HEK293 (cell line): ENCODE results near the gene TLE4.
A peak's percentile ranks its signal among the peaks of the same experiment; 100 is the strongest.

Experiments used
- CTCF ChIA-PET: fragments of 350-600 bp; formaldehyde crosslinking; extraction: SDS; loops from one replicate; lab custom pipeline; 2021; ENCODE audit warnings: antibody characterized with exemption; lab: Yijun Ruan, JAX
- POLR2A ChIA-PET: fragments of 300-600 bp; formaldehyde crosslinking; extraction: SDS; loops from one replicate; lab custom pipeline; 2020; ENCODE audit warnings: antibody characterized with exemption, inconsistent platforms; lab: Yijun Ruan, JAX
- H3K27ac ChIP-seq: fragments of 200-500 bp; sonication (Bioruptor generic); 2 replicates; pipeline ENCODE4 v1.5.1; 2014; ENCODE audit warnings: low read depth, low read length, control low read depth, inconsistent platforms; ENCODE audit errors: extremely low read depth
- H3K36me3 ChIP-seq, 2 experiments: fragments of 200-500 bp in 1 of 2; sonication (Bioruptor generic) in 1 of 2; 1 replicate in 1 of 2; 2 replicates in 1 of 2; pipeline ENCODE4 v1.5.1; 2014 to 2017; ENCODE audit warnings: inconsistent platforms in 2 of 2, low read length in 2 of 2; ENCODE audit not compliant: control insufficient read depth in 2 of 2, insufficient read depth in 1 of 2
- H3K4me1 ChIP-seq: fragments of 200-500 bp; sonication (Bioruptor generic); 2 replicates; pipeline ENCODE4 v1.5.1; 2014; ENCODE audit warnings: mild to moderate bottlenecking, low read length, inconsistent platforms; ENCODE audit not compliant: control insufficient read depth, insufficient read depth
- H3K4me3 ChIP-seq: 2 replicates; pipeline ENCODE4 v1.5.1; 2011; ENCODE audit warnings: low read depth, mild to moderate bottlenecking, control low read depth, low read length, moderate library complexity
- H3K9me3 ChIP-seq: fragments of 200-500 bp; sonication (Bioruptor generic); 2 replicates; pipeline ENCODE4 v1.5.1; 2014; ENCODE audit warnings: low read depth, low read length, inconsistent platforms; ENCODE audit not compliant: control insufficient read depth, insufficient read depth
- HIC1 ChIP-seq: fragments of 450-650 bp; formaldehyde crosslinking; IDR thresholded peaks from 2 replicates; pipeline ENCODE4 v1.5.1; 2016; ENCODE audit warnings: missing biosample characterization, missing genetic modification characterization
- KLF16 ChIP-seq: fragments of 450-650 bp; formaldehyde crosslinking; IDR thresholded peaks from 2 replicates; pipeline ENCODE4 v1.5.1; 2017; ENCODE audit warnings: missing biosample characterization, missing genetic modification characterization
- MYNN ChIP-seq: fragments of 450-650 bp; formaldehyde crosslinking; IDR thresholded peaks from 2 replicates; pipeline ENCODE4 v1.5.1; 2016; ENCODE audit warnings: missing biosample characterization, missing genetic modification characterization, borderline replicate concordance
- PRDM6 ChIP-seq: fragments of 450-650 bp; formaldehyde crosslinking; IDR thresholded peaks from 2 replicates; pipeline ENCODE4 v1.5.1; 2017; ENCODE audit warnings: missing biosample characterization, missing genetic modification characterization
- SCRT2 ChIP-seq: fragments of 450-650 bp; formaldehyde crosslinking; IDR thresholded peaks from 2 replicates; pipeline ENCODE4 v1.5.1; 2016; ENCODE audit warnings: missing biosample characterization, missing genetic modification characterization
- TRIM28 ChIP-seq: IDR thresholded peaks from 2 replicates; pipeline ENCODE4 v1.6.1; 2011; ENCODE audit warnings: low read length, control low read depth, borderline replicate concordance
- ZBTB17 ChIP-seq: fragments of 450-650 bp; formaldehyde crosslinking; IDR thresholded peaks from 2 replicates; pipeline ENCODE4 v1.5.1; 2016; ENCODE audit warnings: missing biosample characterization, missing genetic modification characterization
- ZBTB48 ChIP-seq: fragments of 450-650 bp; formaldehyde crosslinking; IDR thresholded peaks from 2 replicates; pipeline ENCODE4 v1.5.1; 2016; ENCODE audit warnings: missing biosample characterization, missing genetic modification characterization
- ZFP37 ChIP-seq: fragments of 450-650 bp; formaldehyde crosslinking; IDR thresholded peaks from 2 replicates; pipeline ENCODE4 v1.5.1; 2016; ENCODE audit warnings: missing biosample characterization, missing genetic modification characterization
- ZNF155 ChIP-seq: fragments of 450-650 bp; formaldehyde crosslinking; IDR thresholded peaks from 2 replicates; pipeline ENCODE4 v1.5.1; 2016; ENCODE audit warnings: missing biosample characterization, missing genetic modification characterization
- ZNF184 ChIP-seq: fragments of 450-650 bp; IDR thresholded peaks from 2 replicates; pipeline ENCODE4 v1.5.1; 2018; ENCODE audit warnings: missing biosample characterization, mild to moderate bottlenecking, missing genetic modification characterization
- ZNF350 ChIP-seq: fragments of 450-650 bp; formaldehyde crosslinking; IDR thresholded peaks from 2 replicates; pipeline ENCODE4 v1.5.0; 2017; ENCODE audit warnings: missing biosample characterization, mild to moderate bottlenecking, missing genetic modification characterization
- ZNF391 ChIP-seq: fragments of 450-650 bp; formaldehyde crosslinking; IDR thresholded peaks from 2 replicates; pipeline ENCODE4 v1.5.1; 2016; ENCODE audit warnings: low read depth, missing biosample characterization, missing genetic modification characterization, borderline replicate concordance
- ZNF433 ChIP-seq: fragments of 450-650 bp; formaldehyde crosslinking; IDR thresholded peaks from 2 replicates; pipeline ENCODE4 v1.5.1; 2016; ENCODE audit warnings: missing biosample characterization, missing genetic modification characterization, low read depth
- ZNF48 ChIP-seq: fragments of 450-650 bp; formaldehyde crosslinking; IDR thresholded peaks from 2 replicates; pipeline ENCODE4 v1.5.1; 2016; ENCODE audit warnings: missing biosample characterization, missing genetic modification characterization
- ZNF529 ChIP-seq: fragments of 450-650 bp; formaldehyde crosslinking; IDR thresholded peaks from 2 replicates; pipeline ENCODE4 v1.5.1; 2017; ENCODE audit warnings: missing genetic modification characterization, missing biosample characterization; ENCODE audit not compliant: insufficient replicate concordance
- ZNF544 ChIP-seq: fragments of 450-650 bp; formaldehyde crosslinking; IDR thresholded peaks from 2 replicates; pipeline ENCODE4 v1.5.0; 2017; ENCODE audit warnings: missing biosample characterization, missing genetic modification characterization
- ZNF624 ChIP-seq: fragments of 450-650 bp; formaldehyde crosslinking; IDR thresholded peaks from 2 replicates; pipeline ENCODE4 v1.5.1; 2017; ENCODE audit warnings: missing biosample characterization, missing genetic modification characterization
- ZNF843 ChIP-seq: fragments of 450-650 bp; formaldehyde crosslinking; IDR thresholded peaks from 2 replicates; pipeline ENCODE4 v1.5.1; 2016; ENCODE audit warnings: missing biosample characterization, missing genetic modification characterization
- ZSCAN16 ChIP-seq: fragments of 450-650 bp; formaldehyde crosslinking; IDR thresholded peaks from 2 replicates; pipeline ENCODE4 v1.5.1; 2016; ENCODE audit warnings: missing biosample characterization, missing genetic modification characterization
- TF ChIP-seq, protein P1 (sequence below): fragments of 450-650 bp; formaldehyde crosslinking; IDR thresholded peaks from 2 replicates; pipeline ENCODE4 v1.5.1; 2016; ENCODE audit warnings: missing biosample characterization, missing genetic modification characterization
- TF ChIP-seq, protein P2 (sequence below): fragments of 450-650 bp; formaldehyde crosslinking; IDR thresholded peaks from 2 replicates; pipeline ENCODE4 v1.5.1; 2016; ENCODE audit warnings: missing biosample characterization, missing genetic modification characterization, low read depth

TLE4 gene

GRCh38 chr9:79695531-79696175, 123.9 kb downstream of the TLE4 start:
- TF ChIP-seq TRIM28 (peak; percentile 78; the same call in 1 of the 2 replicates), ZNF843 (no peak)
- CTCF ChIA-PET: interaction anchor here (0.6 to 0.7 kb wide), 2 partner anchors 9 to 272 kb away, joined by 3 read pairs; no protein-coding TSS in a partner anchor
- no peaks in the 10 kb centered on the region for H3K9me3 ChIP-seq
- H3K4me1 ChIP-seq: no peaks in the 10 kb centered on the region
- H3K4me3 ChIP-seq: no peak overlapping the region
- no peaks in the 10 kb centered on the region for H3K36me3 ChIP-seq
- POLR2A ChIA-PET: interaction anchor here (2.0 kb wide), 1 partner anchor 124 kb away, joined by 11 read pairs; the partner anchor contains the start of gene TLE4
- no peak overlapping the region for H3K27ac ChIP-seq

DNA sequence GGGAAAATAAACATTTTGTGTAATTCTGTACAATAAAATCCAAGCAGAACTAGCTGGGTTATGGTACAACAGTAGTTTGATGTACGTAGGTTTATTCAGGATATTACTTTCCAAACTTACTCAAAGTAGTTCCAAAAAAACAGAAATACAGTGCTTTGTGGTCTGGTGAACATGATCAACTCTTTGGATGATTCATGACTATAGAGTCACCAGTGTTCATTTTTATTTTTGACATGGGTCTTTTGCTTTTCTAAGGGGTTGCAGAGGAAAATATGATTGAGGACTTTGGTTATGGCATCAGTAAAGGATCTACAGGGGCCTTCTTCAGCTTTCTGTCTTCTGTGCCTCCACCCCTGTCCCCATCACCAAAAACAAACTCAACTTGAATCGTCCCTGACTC, 127.2 kb downstream of the TLE4 start:
- no peak overlapping the region for H3K4me3 ChIP-seq
- TF ChIP-seq SCRT2 (tag by site-specific recombination) (no peak), ZNF529 (no peak), MYNN (no peak), ZNF544 (no peak), PRDM6 (tag by site-specific recombination) (no peak), ZNF433 (no peak), ZNF48 (tag by site-specific recombination) (no peak), ZNF155 (no peak), ZFP37 (tag by site-specific recombination) (no peak), ZNF391 (no peak), KLF16 (tag by site-specific recombination) (no peak), ZNF624 (no peak), ZSCAN16 (no peak), ZBTB48 (tag by site-specific recombination) (no peak), HIC1 (tag by site-specific recombination) (no peak), ZNF350 (no peak), ZNF184 (tag by site-specific recombination) (no peak), ZBTB17 (tag by site-specific recombination) (no peak)
- TF ChIP-seq, protein P1, sequence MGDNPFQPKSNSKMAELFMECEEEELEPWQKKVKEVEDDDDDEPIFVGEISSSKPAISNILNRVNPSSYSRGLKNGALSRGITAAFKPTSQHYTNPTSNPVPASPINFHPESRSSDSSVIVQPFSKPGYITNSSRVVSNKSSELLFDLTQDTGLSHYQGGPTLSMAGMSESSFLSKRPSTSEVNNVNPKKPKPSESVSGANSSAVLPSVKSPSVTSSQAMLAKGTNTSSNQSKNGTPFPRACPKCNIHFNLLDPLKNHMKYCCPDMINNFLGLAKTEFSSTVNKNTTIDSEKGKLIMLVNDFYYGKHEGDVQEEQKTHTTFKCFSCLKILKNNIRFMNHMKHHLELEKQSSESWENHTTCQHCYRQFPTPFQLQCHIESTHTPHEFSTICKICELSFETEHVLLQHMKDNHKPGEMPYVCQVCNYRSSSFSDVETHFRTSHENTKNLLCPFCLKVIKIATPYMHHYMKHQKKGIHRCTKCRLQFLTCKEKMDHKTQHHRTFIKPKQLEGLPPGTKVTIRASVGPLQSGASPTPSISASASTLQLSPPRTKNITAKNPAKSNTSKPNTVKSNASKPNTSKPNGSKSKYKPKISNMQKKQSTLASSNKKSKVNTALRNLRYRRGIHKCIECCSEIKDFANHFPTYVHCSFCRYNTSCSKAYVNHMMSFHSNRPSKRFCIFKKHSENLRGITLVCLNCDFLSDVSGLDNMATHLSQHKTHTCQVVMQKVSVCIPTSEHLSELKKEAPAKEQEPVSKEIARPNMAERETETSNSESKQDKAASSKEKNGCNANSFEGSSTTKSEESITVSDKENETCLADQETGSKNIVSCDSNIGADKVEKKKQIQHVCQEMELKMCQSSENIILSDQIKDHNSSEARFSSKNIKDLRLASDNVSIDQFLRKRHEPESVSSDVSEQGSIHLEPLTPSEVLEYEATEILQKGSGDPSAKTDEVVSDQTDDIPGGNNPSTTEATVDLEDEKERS: no peak
- TF ChIP-seq, protein P2, sequence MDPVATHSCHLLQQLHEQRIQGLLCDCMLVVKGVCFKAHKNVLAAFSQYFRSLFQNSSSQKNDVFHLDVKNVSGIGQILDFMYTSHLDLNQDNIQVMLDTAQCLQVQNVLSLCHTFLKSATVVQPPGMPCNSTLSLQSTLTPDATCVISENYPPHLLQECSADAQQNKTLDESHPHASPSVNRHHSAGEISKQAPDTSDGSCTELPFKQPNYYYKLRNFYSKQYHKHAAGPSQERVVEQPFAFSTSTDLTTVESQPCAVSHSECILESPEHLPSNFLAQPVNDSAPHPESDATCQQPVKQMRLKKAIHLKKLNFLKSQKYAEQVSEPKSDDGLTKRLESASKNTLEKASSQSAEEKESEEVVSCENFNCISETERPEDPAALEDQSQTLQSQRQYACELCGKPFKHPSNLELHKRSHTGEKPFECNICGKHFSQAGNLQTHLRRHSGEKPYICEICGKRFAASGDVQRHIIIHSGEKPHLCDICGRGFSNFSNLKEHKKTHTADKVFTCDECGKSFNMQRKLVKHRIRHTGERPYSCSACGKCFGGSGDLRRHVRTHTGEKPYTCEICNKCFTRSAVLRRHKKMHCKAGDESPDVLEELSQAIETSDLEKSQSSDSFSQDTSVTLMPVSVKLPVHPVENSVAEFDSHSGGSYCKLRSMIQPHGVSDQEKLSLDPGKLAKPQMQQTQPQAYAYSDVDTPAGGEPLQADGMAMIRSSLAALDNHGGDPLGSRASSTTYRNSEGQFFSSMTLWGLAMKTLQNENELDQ (tag by site-specific recombination): no peak
- TF ChIP-seq, all 188 proteins: peak for 0
- Histone ChIP-seq H3K27ac (no peak overlapping the region), H3K4me1 (no peaks in the 10 kb centered on the region), H3K36me3 (peaks cover 0 to 3% of the 10 kb centered on the region in 2 experiments; a peak in 1 of 3 replicates), H3K9me3 (no peaks in the 10 kb centered on the region)
- POLR2A ChIA-PET: no interaction called here
- CTCF ChIA-PET: no interaction called here
